Measurements from ENCODE around the gene UNC13C. TPM values are rescaled to one million over a fixed set of nuclear protein-coding genes. Genes with fewer than 3 reads are reported as not detected.

Gene UNC13C
- total and polyA plus RNA-seq, 5 donors from 2014 or later = not detected

- H3K9me3 Mint-ChIP-seq = peaks cover 0 to 5% (median 0%) of the 10 kb centered on the region in 7 donors
- no peak overlapping the region for H3K4me3 Mint-ChIP-seq
- no peaks in the 10 kb centered on the region for H3K36me3 Mint-ChIP-seq
- H3K4me1 ChIP-seq (ENCODE audit: control insufficient read depth, insufficient read depth, low read length, poor library complexity, severe bottlenecking) = no peaks in the 10 kb centered on the region
- no peak for DNase-seq
- peaks cover 12% of the 10 kb centered on the region for H3K27me3 Mint-ChIP-seq
- H3K4me1 Mint-ChIP-seq = no peaks in the 10 kb centered on the region
- no peak overlapping the region for H3K27ac Mint-ChIP-seq
- no peak overlapping the region for H3K4me3 ChIP-seq (ENCODE audit: low read depth, low read length)
- ATAC-seq (ENCODE audit: low read depth in 2 of 2) = no peak
- no peak overlapping the region for H3K27ac ChIP-seq (ENCODE audit: insufficient read depth, low read length, poor library complexity, severe bottlenecking)
- H3K9me3 ChIP-seq (ENCODE audit: control insufficient read depth in 2 of 2, low read length in 2 of 2) = no peaks in the 10 kb centered on the region
- no peaks in the 10 kb centered on the region for H3K36me3 ChIP-seq (ENCODE audit: control insufficient read depth, insufficient read depth, low read length)
- peaks cover 2% of the 10 kb centered on the region for H3K27me3 ChIP-seq (ENCODE audit: control insufficient read depth, insufficient read depth, low read length)
Observed at GRCh38 chr15:53974121-53974520, 4.1 kb upstream of the UNC13C start.

- ATAC-seq (ENCODE audit: low read depth in 2 of 2) (no peak), DNase-seq (no peak)
- no peaks in the 10 kb centered on the region for H3K4me1 Mint-ChIP-seq
- H3K27ac ChIP-seq (ENCODE audit: insufficient read depth, low read length, poor library complexity, severe bottlenecking) = no peak overlapping the region
- H3K27ac Mint-ChIP-seq = no peak overlapping the region
- H3K9me3 Mint-ChIP-seq = peaks cover 0 to 5% (median 0%) of the 10 kb centered on the region in 7 donors
- H3K27me3 ChIP-seq (ENCODE audit: control insufficient read depth, insufficient read depth, low read length) = peaks cover 2% of the 10 kb centered on the region
- H3K4me3 Mint-ChIP-seq = no peak overlapping the region
- no peaks in the 10 kb centered on the region for H3K36me3 Mint-ChIP-seq
- no peaks in the 10 kb centered on the region for H3K36me3 ChIP-seq (ENCODE audit: control insufficient read depth, insufficient read depth, low read length)
- H3K9me3 ChIP-seq (ENCODE audit: control insufficient read depth in 2 of 2, low read length in 2 of 2) = no peaks in the 10 kb centered on the region
- H3K4me3 ChIP-seq (ENCODE audit: low read depth, low read length) = no peak overlapping the region
- no peaks in the 10 kb centered on the region for H3K4me1 ChIP-seq (ENCODE audit: control insufficient read depth, insufficient read depth, low read length, poor library complexity, severe bottlenecking)
- peaks cover 15% of the 10 kb centered on the region for H3K27me3 Mint-ChIP-seq
Observed at GRCh38 chr15:53974813-53975212, 3.4 kb upstream of the UNC13C start.

GRCh38 chr15:53976844-53977392 lies 1.3 kb upstream of the UNC13C start:
- H3K4me1 ChIP-seq (ENCODE audit: control insufficient read depth, insufficient read depth, low read length, poor library complexity, severe bottlenecking) = no peaks in the 10 kb centered on the region
- Mint-ChIP-seq H3K4me3 (no peak overlapping the region), H3K4me1 (no peaks in the 10 kb centered on the region), H3K9me3 (peaks cover 0 to 5% (median 0%) of the 10 kb centered on the region in 7 donors), H3K36me3 (no peaks in the 10 kb centered on the region), H3K27ac (no peak overlapping the region), H3K27me3 (peaks cover 15% of the 10 kb centered on the region)
- H3K4me3 ChIP-seq (ENCODE audit: low read depth, low read length) = no peak overlapping the region
- H3K36me3 ChIP-seq (ENCODE audit: control insufficient read depth, insufficient read depth, low read length) = no peaks in the 10 kb centered on the region
- H3K27me3 ChIP-seq (ENCODE audit: control insufficient read depth, insufficient read depth, low read length) = peaks cover 2% of the 10 kb centered on the region
- no peaks in the 10 kb centered on the region for H3K9me3 ChIP-seq (ENCODE audit: control insufficient read depth in 2 of 2, low read length in 2 of 2)
- no peak overlapping the region for H3K27ac ChIP-seq (ENCODE audit: insufficient read depth, low read length, poor library complexity, severe bottlenecking)
- DNase-seq (no peak), ATAC-seq (ENCODE audit: low read depth in 2 of 2) (no peak)

GRCh38 chr15:53979051-53979788 lies 979 bp downstream of the UNC13C start:
- no peak for DNase-seq

GRCh38 chr15:53980021-53980420 lies 1.8 kb downstream of the UNC13C start:
- Mint-ChIP-seq H3K9me3 (peaks cover 0 to 8% (median 0%) of the 10 kb centered on the region in 7 donors), H3K27ac (no peak overlapping the region), H3K4me1 (no peaks in the 10 kb centered on the region), H3K27me3 (peaks cover 15% of the 10 kb centered on the region), H3K4me3 (no peak overlapping the region), H3K36me3 (no peaks in the 10 kb centered on the region)
- no peaks in the 10 kb centered on the region for H3K4me1 ChIP-seq (ENCODE audit: control insufficient read depth, insufficient read depth, low read length, poor library complexity, severe bottlenecking)
- H3K4me3 ChIP-seq (ENCODE audit: low read depth, low read length) = no peak overlapping the region
- H3K27me3 ChIP-seq (ENCODE audit: control insufficient read depth, insufficient read depth, low read length) = peaks cover 2% of the 10 kb centered on the region
- no peaks in the 10 kb centered on the region for H3K9me3 ChIP-seq (ENCODE audit: control insufficient read depth in 2 of 2, low read length in 2 of 2)
- no peak for ATAC-seq (ENCODE audit: low read depth in 2 of 2)
- no peak for DNase-seq
- no peak overlapping the region for H3K27ac ChIP-seq (ENCODE audit: insufficient read depth, low read length, poor library complexity, severe bottlenecking)
- H3K36me3 ChIP-seq (ENCODE audit: control insufficient read depth, insufficient read depth, low read length) = no peaks in the 10 kb centered on the region

More at GRCh38 chr15:53979051-53979788, 979 bp downstream of the UNC13C start:
- H3K9me3 ChIP-seq (ENCODE audit: control insufficient read depth in 2 of 2, low read length in 2 of 2) = no peaks in the 10 kb centered on the region
- peaks cover 2% of the 10 kb centered on the region for H3K27me3 ChIP-seq (ENCODE audit: control insufficient read depth, insufficient read depth, low read length)
- Mint-ChIP-seq H3K9me3 (peaks cover 0 to 8% (median 0%) of the 10 kb centered on the region in 7 donors), H3K27me3 (peaks cover 15% of the 10 kb centered on the region), H3K4me3 (no peak overlapping the region), H3K27ac (no peak overlapping the region), H3K4me1 (no peaks in the 10 kb centered on the region), H3K36me3 (no peaks in the 10 kb centered on the region)
- H3K36me3 ChIP-seq (ENCODE audit: control insufficient read depth, insufficient read depth, low read length) = no peaks in the 10 kb centered on the region
- no peak for ATAC-seq (ENCODE audit: low read depth in 2 of 2)
- H3K4me1 ChIP-seq (ENCODE audit: control insufficient read depth, insufficient read depth, low read length, poor library complexity, severe bottlenecking) = no peaks in the 10 kb centered on the region
- no peak overlapping the region for H3K4me3 ChIP-seq (ENCODE audit: low read depth, low read length)
- H3K27ac ChIP-seq (ENCODE audit: insufficient read depth, low read length, poor library complexity, severe bottlenecking) = no peak overlapping the region

- H3K36me3 ChIP-seq (ENCODE audit: control insufficient read depth, insufficient read depth, low read length) = no peaks in the 10 kb centered on the region
- H3K36me3 Mint-ChIP-seq = no peaks in the 10 kb centered on the region
- H3K4me1 Mint-ChIP-seq = no peaks in the 10 kb centered on the region
- ATAC-seq (ENCODE audit: low read depth in 2 of 2) (no peak), DNase-seq (no peak)
- peaks cover 9% of the 10 kb centered on the region for H3K27me3 Mint-ChIP-seq
- no peak overlapping the region for H3K27ac Mint-ChIP-seq
- H3K27ac ChIP-seq (ENCODE audit: insufficient read depth, low read length, poor library complexity, severe bottlenecking) = no peak overlapping the region
- H3K4me1 ChIP-seq (ENCODE audit: control insufficient read depth, insufficient read depth, low read length, poor library complexity, severe bottlenecking) = no peaks in the 10 kb centered on the region
- H3K9me3 ChIP-seq (ENCODE audit: control insufficient read depth in 2 of 2, low read length in 2 of 2) = no peaks in the 10 kb centered on the region
- no peak overlapping the region for H3K4me3 ChIP-seq (ENCODE audit: low read depth, low read length)
- no peak overlapping the region for H3K4me3 Mint-ChIP-seq
- H3K9me3 Mint-ChIP-seq = peaks cover 0 to 6% (median 0%) of the 10 kb centered on the region in 7 donors
- H3K27me3 ChIP-seq (ENCODE audit: control insufficient read depth, insufficient read depth, low read length) = peaks cover 2% of the 10 kb centered on the region
Observed at GRCh38 chr15:53982071-53982680, 3.9 kb downstream of the UNC13C start.

GRCh38 chr15:53982876-53983275 lies 4.6 kb downstream of the UNC13C start:
- Histone ChIP-seq H3K9me3 (ENCODE audit: control insufficient read depth in 2 of 2, low read length in 2 of 2) (no peaks in the 10 kb centered on the region), H3K27me3 (ENCODE audit: control insufficient read depth, insufficient read depth, low read length) (peaks cover 2% of the 10 kb centered on the region), H3K36me3 (ENCODE audit: control insufficient read depth, insufficient read depth, low read length) (no peaks in the 10 kb centered on the region), H3K27ac (ENCODE audit: insufficient read depth, low read length, poor library complexity, severe bottlenecking) (no peak overlapping the region), H3K4me3 (ENCODE audit: low read depth, low read length) (no peak overlapping the region), H3K4me1 (ENCODE audit: control insufficient read depth, insufficient read depth, low read length, poor library complexity, severe bottlenecking) (no peaks in the 10 kb centered on the region)
- Mint-ChIP-seq H3K4me3 (no peak overlapping the region), H3K9me3 (peaks cover 0 to 6% (median 0%) of the 10 kb centered on the region in 7 donors), H3K36me3 (no peaks in the 10 kb centered on the region), H3K27me3 (peaks cover 5% of the 10 kb centered on the region), H3K27ac (no peak overlapping the region), H3K4me1 (no peaks in the 10 kb centered on the region)
- ATAC-seq (ENCODE audit: low read depth in 2 of 2) (no peak), DNase-seq (no peak)

Measured in CD4-positive, CD25-positive, alpha-beta regulatory T cell (primary cell).